Measurements from ENCODE around the gene RNLS. TPM values are rescaled to one million over a fixed set of nuclear protein-coding genes. Genes with fewer than 3 reads are reported as not detected.

The RNLS gene
- polyA plus RNA-seq, 2 of the 4 experiments (the other 2 are of a cell fraction): 11.7 to 16.8 TPM

DNA sequence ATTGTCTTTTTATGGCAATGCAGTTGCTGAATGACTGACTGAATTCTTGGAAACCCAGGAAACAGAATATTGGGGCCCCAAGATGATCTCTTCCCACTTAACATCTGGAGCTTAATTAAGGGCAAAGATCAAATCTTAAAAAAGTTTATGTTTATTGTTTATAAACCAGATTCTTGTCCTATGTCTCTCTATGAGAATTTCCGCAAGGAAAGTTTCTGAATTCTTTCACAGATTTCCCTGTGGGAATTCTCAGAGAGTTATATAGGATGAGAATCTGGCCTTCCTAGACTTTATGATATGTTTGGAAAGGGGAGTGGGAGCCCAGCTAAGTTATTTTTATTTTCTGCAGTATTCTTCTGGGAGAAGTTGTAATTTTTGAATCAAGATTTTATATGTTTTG, 166.3 kb downstream of the RNLS start:
- no peak for DNase-seq (ENCODE audit: low read depth in 1 of 2, low spot score in 1 of 2)
- CTCF ChIA-PET: no interaction called here
- WGBS (ENCODE audit: missing lambda C conversion rate): 100% methylated on average over 1 of the region's 1 CpG
- POLR2A ChIA-PET: no interaction called here
- no peak overlapping the region for H3K4me2 ChIP-seq
- no peak for TF ChIP-seq POLR2A (IDR thresholded peaks at IDR 0.05; ENCODE audit: low read length)
- no peak for TF ChIP-seq NR3C1 (IDR thresholded peaks at IDR 0.05)
- TF ChIP-seq ZC3H11A (IDR thresholded peaks at IDR 0.05): no peak
- no peak for TF ChIP-seq EHF (CRISPR knock-in tag; IDR thresholded peaks at IDR 0.05)
- no peak for TF ChIP-seq ZFP36 (IDR thresholded peaks at IDR 0.05; ENCODE audit: borderline replicate concordance, partially characterized antibody)
- TF ChIP-seq RAD21 (conservative IDR thresholded peaks at IDR 0.05 in 1 of 2, IDR thresholded peaks at IDR 0.05 in 1 of 2): no peak
- TF ChIP-seq KDM1A (IDR thresholded peaks at IDR 0.05; ENCODE audit: low read depth): no peak
- no peak for TF ChIP-seq RFX5 (IDR thresholded peaks at IDR 0.05)
- no peaks in the 10 kb centered on the region for H3K9me3 ChIP-seq
- no peak for ATAC-seq
- no peak overlapping the region for H3K27ac ChIP-seq
- no peak overlapping the region for H3K4me3 ChIP-seq
- no peaks in the 10 kb centered on the region for H3K4me1 ChIP-seq
- FAIRE-seq: no peak

DNA sequence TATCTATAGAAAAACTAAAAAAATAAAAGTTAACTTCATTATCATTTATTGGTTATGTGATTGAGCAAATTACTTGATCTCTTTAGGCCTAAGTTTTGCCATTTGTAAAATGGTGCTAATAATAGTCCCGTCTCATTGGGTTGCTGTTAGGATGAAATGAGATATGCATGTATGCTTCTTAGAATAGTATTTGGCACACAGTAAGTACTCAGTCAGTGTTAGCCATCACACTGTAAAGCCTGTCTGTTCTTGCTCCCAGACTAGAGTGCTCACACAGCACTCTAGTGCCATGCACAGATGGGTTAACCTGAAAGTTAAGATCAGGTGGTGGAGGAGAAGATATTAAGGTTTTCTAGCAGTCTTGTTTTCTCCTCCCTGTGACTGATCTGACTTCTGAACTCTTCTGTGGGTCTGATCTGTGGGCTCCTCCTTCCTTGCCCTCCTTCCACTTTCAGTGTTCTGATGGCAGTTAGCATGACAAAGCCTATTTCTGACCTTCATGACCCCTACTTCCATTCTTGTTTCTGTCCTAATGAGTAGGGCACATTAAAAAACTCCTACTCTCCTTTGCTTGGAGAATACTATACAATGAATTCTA, 167.5 kb downstream of the RNLS start:
- no peak for DNase-seq (ENCODE audit: low read depth in 1 of 2, low spot score in 1 of 2)
- H3K4me2 ChIP-seq: no peak overlapping the region
- no peak overlapping the region for H3K4me3 ChIP-seq
- H3K4me1 ChIP-seq: no peaks in the 10 kb centered on the region
- no peak overlapping the region for H3K27ac ChIP-seq
- no peaks in the 10 kb centered on the region for H3K9me3 ChIP-seq
- 90% methylated on average over 1 of the region's 1 CpG for WGBS (ENCODE audit: missing lambda C conversion rate)
- no peak for TF ChIP-seq FOSL2 (IDR thresholded peaks at IDR 0.05)
- TF ChIP-seq FOSL2 (CRISPR knock-in tag; IDR thresholded peaks at IDR 0.05): no peak
- TF ChIP-seq, protein P1, sequence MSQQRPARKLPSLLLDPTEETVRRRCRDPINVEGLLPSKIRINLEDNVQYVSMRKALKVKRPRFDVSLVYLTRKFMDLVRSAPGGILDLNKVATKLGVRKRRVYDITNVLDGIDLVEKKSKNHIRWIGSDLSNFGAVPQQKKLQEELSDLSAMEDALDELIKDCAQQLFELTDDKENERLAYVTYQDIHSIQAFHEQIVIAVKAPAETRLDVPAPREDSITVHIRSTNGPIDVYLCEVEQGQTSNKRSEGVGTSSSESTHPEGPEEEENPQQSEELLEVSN (IDR thresholded peaks at IDR 0.05; ENCODE audit: borderline replicate concordance, low read depth): no peak
- no peak for TF ChIP-seq MAFK (IDR thresholded peaks at IDR 0.05; ENCODE audit: partially characterized antibody)
- TF ChIP-seq FOSB (CRISPR knock-in tag; IDR thresholded peaks at IDR 0.05): no peak
- TF ChIP-seq, protein P2, sequence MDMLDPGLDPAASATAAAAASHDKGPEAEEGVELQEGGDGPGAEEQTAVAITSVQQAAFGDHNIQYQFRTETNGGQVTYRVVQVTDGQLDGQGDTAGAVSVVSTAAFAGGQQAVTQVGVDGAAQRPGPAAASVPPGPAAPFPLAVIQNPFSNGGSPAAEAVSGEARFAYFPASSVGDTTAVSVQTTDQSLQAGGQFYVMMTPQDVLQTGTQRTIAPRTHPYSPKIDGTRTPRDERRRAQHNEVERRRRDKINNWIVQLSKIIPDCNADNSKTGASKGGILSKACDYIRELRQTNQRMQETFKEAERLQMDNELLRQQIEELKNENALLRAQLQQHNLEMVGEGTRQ (IDR thresholded peaks at IDR 0.05): no peak
- TF ChIP-seq, protein P3, sequence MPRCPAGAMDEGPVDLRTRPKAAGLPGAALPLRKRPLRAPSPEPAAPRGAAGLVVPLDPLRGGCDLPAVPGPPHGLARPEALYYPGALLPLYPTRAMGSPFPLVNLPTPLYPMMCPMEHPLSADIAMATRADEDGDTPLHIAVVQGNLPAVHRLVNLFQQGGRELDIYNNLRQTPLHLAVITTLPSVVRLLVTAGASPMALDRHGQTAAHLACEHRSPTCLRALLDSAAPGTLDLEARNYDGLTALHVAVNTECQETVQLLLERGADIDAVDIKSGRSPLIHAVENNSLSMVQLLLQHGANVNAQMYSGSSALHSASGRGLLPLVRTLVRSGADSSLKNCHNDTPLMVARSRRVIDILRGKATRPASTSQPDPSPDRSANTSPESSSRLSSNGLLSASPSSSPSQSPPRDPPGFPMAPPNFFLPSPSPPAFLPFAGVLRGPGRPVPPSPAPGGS (IDR thresholded peaks at IDR 0.05): no peak
- TF ChIP-seq CHD2 (IDR thresholded peaks at IDR 0.05; ENCODE audit: low read length, partially characterized antibody): no peak
- no peak for TF ChIP-seq KDM1A (IDR thresholded peaks at IDR 0.05; ENCODE audit: low read depth)
- no peak for TF ChIP-seq ZFP36 (IDR thresholded peaks at IDR 0.05; ENCODE audit: borderline replicate concordance, partially characterized antibody)
- no peak for TF ChIP-seq ZNF302 (CRISPR knock-in tag; IDR thresholded peaks at IDR 0.05)
- TF ChIP-seq, protein P4, sequence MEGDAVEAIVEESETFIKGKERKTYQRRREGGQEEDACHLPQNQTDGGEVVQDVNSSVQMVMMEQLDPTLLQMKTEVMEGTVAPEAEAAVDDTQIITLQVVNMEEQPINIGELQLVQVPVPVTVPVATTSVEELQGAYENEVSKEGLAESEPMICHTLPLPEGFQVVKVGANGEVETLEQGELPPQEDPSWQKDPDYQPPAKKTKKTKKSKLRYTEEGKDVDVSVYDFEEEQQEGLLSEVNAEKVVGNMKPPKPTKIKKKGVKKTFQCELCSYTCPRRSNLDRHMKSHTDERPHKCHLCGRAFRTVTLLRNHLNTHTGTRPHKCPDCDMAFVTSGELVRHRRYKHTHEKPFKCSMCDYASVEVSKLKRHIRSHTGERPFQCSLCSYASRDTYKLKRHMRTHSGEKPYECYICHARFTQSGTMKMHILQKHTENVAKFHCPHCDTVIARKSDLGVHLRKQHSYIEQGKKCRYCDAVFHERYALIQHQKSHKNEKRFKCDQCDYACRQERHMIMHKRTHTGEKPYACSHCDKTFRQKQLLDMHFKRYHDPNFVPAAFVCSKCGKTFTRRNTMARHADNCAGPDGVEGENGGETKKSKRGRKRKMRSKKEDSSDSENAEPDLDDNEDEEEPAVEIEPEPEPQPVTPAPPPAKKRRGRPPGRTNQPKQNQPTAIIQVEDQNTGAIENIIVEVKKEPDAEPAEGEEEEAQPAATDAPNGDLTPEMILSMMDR (IDR thresholded peaks at IDR 0.05): no peak
- TF ChIP-seq CBX8 (IDR thresholded peaks at IDR 0.05): no peak
- TF ChIP-seq RAD21 (conservative IDR thresholded peaks at IDR 0.05 in 1 of 2, IDR thresholded peaks at IDR 0.05 in 1 of 2): no peak
- TF ChIP-seq, protein P5, sequence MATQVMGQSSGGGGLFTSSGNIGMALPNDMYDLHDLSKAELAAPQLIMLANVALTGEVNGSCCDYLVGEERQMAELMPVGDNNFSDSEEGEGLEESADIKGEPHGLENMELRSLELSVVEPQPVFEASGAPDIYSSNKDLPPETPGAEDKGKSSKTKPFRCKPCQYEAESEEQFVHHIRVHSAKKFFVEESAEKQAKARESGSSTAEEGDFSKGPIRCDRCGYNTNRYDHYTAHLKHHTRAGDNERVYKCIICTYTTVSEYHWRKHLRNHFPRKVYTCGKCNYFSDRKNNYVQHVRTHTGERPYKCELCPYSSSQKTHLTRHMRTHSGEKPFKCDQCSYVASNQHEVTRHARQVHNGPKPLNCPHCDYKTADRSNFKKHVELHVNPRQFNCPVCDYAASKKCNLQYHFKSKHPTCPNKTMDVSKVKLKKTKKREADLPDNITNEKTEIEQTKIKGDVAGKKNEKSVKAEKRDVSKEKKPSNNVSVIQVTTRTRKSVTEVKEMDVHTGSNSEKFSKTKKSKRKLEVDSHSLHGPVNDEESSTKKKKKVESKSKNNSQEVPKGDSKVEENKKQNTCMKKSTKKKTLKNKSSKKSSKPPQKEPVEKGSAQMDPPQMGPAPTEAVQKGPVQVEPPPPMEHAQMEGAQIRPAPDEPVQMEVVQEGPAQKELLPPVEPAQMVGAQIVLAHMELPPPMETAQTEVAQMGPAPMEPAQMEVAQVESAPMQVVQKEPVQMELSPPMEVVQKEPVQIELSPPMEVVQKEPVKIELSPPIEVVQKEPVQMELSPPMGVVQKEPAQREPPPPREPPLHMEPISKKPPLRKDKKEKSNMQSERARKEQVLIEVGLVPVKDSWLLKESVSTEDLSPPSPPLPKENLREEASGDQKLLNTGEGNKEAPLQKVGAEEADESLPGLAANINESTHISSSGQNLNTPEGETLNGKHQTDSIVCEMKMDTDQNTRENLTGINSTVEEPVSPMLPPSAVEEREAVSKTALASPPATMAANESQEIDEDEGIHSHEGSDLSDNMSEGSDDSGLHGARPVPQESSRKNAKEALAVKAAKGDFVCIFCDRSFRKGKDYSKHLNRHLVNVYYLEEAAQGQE (IDR thresholded peaks at IDR 0.05): no peak
- TF ChIP-seq BHLHE40 (IDR thresholded peaks at IDR 0.05; ENCODE audit: low read depth, low read length): no peak
- no peak for TF ChIP-seq TP53 (CRISPR knock-in tag; IDR thresholded peaks at IDR 0.05)
- TF ChIP-seq EHMT2 (IDR thresholded peaks at IDR 0.05; ENCODE audit: low read depth): no peak
- TF ChIP-seq EHF (CRISPR knock-in tag; IDR thresholded peaks at IDR 0.05): no peak
- POLR2A ChIA-PET: no interaction called here
- CTCF ChIA-PET: no interaction called here
- no peak for ATAC-seq
- FAIRE-seq: no peak
